Left lung (tissue), 10 donors: ENCODE results near the gene CAPZB. TPM values are rescaled to one million over a fixed set of nuclear protein-coding genes. Genes with fewer than 3 reads are reported as not detected.
A peak's percentile ranks its signal among the peaks of the same experiment; 100 is the strongest.

ENCODE experiments used
- ATAC-seq: fragments of 200-7000 bp; cut with Tn5 transposase; one replicate; pipeline ENCODE4 v1.9.1; 2020; ENCODE audit warnings: moderate library complexity
- DNase-seq, 4 donors: peaks; one replicate each; pipeline ENCODE4 v3.0.0-alpha.2; 2013 to 2020
- H3K27ac ChIP-seq, 2 donors: fragments of 200-600 bp; sonication (generic) in 1 of 2; one replicate each; pipeline versions ENCODE4 v1.5.0 to v1.8.0; 2020 to 2021
- H3K27me3 ChIP-seq, 2 donors: fragments of 200-600 bp; sonication (generic) in 1 of 2; one replicate each; pipeline versions ENCODE4 v1.5.0 to v1.8.0; 2020 to 2021
- H3K36me3 ChIP-seq, 2 donors: fragments of 200-600 bp; sonication (generic) in 1 of 2; one replicate each; pipeline versions ENCODE4 v1.5.0 to v1.8.0; 2020 to 2021
- H3K4me1 ChIP-seq, 2 donors: fragments of 200-600 bp; one replicate each; pipeline ENCODE4 v1.8.0; 2021
- H3K4me3 ChIP-seq, 2 donors: fragments of 200-600 bp; sonication (generic) in 1 of 2; one replicate each; pipeline versions ENCODE4 v1.5.0 to v1.8.0; 2020 to 2021; ENCODE audit warnings: mild to moderate bottlenecking in 1 of 2
- H3K9me3 ChIP-seq, 2 donors: fragments of 200-600 bp; sonication (generic) in 1 of 2; one replicate each; pipeline versions ENCODE4 v1.5.0 to v1.8.0; 2020 to 2021
- intact Hi-C, 2 donors: fragments of 100-400 bp; cut with DNase I; formaldehyde crosslinking; loops; one replicate each; pipeline versions ENCODE4 v1.11.2 to v1.14.2; 2022
- polyA plus RNA-seq, 6 donors: library from polyadenylated mRNA; unstranded; fragments of 120-200 nt; gene quantifications; one replicate each; pipeline ENCODE4 v1.2.1, GENCODE V29; 2013; ENCODE audit not compliant: insufficient read length in 6 of 6
- total RNA-seq, 2 donors: library from RNA; stranded (reverse); fragmentation: NEBNext Ultra II Directional; extraction: Animal tissue kit (Norgen Biotek cat#: 25700); gene quantifications; one replicate each; pipeline ENCODE4 v1.2.1, GENCODE V29; 2021
- TF ChIP-seq, protein P1 (sequence below), 2 donors: fragments of 200-600 bp; sonication (generic) in 1 of 2; IDR thresholded peaks; one replicate each; pipeline versions ENCODE4 v1.5.0 to v1.8.0; 2021; ENCODE audit warnings: antibody characterized with exemption in 2 of 2
- donor health status: DM: no; HTN: yes; CAD: no.
- donor health status: DM: no; HTN: no; CAD: no.

Gene CAPZB
- total and polyA plus RNA-seq, 8 donors = 223 to 327 (median 256) TPM

DNA sequence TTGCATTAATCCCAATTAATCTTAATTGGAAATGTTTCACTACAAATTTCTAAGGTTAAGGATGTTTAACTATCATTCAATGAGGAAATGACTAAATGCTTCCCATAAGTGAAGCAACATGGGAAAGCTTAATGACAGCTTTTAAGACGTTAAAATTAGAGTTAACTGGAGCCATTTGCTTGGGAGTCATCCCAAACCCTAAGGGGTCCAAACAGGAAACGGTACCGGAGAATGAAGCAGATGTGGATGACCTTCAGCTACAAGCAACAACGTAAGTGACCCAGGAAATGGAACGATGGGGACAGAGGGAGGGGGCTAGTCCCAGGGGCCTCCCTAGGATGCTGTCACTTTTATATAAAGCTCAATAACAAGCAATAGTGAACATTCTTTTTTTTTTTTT is 62.2 kb downstream of the CAPZB start:
- Histone ChIP-seq H3K27ac (peak overlapping the region; percentile 33 to 53), H3K27me3 (no peaks in the 10 kb centered on the region), H3K36me3 (peaks cover 0 to 26% of the 10 kb centered on the region in 2 donors), H3K4me3 (no peak overlapping the region), H3K9me3 (no peaks in the 10 kb centered on the region), H3K4me1 (peaks cover 42 to 78% of the 10 kb centered on the region in 2 donors)
- no peak for ATAC-seq
- no peak for DNase-seq
- intact Hi-C loops = no loop called here
- TF ChIP-seq, protein P1, sequence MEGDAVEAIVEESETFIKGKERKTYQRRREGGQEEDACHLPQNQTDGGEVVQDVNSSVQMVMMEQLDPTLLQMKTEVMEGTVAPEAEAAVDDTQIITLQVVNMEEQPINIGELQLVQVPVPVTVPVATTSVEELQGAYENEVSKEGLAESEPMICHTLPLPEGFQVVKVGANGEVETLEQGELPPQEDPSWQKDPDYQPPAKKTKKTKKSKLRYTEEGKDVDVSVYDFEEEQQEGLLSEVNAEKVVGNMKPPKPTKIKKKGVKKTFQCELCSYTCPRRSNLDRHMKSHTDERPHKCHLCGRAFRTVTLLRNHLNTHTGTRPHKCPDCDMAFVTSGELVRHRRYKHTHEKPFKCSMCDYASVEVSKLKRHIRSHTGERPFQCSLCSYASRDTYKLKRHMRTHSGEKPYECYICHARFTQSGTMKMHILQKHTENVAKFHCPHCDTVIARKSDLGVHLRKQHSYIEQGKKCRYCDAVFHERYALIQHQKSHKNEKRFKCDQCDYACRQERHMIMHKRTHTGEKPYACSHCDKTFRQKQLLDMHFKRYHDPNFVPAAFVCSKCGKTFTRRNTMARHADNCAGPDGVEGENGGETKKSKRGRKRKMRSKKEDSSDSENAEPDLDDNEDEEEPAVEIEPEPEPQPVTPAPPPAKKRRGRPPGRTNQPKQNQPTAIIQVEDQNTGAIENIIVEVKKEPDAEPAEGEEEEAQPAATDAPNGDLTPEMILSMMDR (IDR thresholded peaks at IDR 0.05) = no peak

DNA sequence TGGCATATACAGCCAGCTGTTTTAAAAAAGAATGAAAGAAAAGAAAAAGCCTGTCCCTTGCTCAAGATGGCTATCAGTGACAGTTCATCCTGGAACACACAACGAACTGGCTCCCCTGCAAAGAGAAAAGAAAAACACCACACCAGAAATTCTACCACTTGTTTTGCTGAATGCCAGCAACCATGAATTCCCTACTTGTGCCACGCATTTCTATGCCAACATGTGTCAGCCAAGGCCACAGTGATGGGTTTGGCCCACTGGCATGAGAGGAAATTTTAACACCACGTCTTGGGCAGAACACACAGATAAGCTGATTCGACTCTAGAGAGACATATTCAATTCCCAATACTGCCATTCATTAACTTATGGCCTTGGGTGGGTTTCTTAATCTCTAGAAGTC is 64.0 kb downstream of the CAPZB start:
- TF ChIP-seq, protein P1 (IDR thresholded peaks at IDR 0.05) = no peak
- peaks cover 41 to 62% of the 10 kb centered on the region in 2 donors for H3K4me1 ChIP-seq
- H3K9me3 ChIP-seq = no peaks in the 10 kb centered on the region
- no peak overlapping the region for H3K4me3 ChIP-seq
- peaks cover 0 to 35% of the 10 kb centered on the region in 2 donors for H3K36me3 ChIP-seq
- peak overlapping the region; percentile 18 to 21 for H3K27ac ChIP-seq
- DNase-seq (no peak), ATAC-seq (no peak)
- no peaks in the 10 kb centered on the region for H3K27me3 ChIP-seq
- intact Hi-C loops = no loop called here

DNA sequence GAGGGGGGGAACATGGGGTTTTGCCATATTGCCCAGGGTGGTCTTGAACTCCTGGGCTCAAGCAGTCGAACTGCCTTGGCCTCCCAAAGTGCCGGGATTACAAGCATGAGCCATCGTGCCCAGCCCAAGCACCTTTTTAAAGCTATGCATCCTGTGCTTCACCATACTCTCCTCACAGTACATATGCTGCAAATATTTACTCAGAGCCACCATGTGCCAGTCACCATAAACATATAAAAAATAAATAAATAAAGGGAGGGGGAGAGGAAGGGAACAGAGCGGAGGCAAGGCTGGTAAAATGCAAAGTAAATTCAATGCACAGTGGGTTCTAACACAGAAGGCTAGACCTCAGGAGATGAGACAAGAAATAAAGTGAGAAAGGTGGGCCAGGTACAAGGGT is 64.7 kb downstream of the CAPZB start:
- H3K27ac ChIP-seq = no peak overlapping the region

DNA sequence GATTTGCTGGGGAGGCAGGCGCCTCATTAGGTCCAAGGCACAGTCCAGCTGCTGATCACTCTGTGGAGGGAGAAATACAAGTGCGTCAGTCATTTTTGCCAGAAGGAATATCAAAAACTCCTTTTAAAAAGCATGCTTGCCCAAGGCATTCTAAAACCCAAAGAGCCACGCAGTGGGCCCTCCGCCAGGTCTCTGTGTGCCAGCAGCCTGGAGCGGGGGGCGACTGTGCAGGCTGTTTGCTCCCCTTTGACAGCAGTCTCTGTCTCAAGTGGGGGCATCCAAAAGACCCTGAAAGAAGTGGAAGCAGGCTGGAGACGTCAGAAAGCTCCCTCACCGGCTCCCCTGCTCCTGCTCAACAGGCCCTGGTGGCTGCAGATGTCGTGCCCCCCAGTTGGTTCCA is 65.6 kb downstream of the CAPZB start:
- no peak for ATAC-seq
- H3K36me3 ChIP-seq = peaks cover 0 to 45% of the 10 kb centered on the region in 2 donors
- TF ChIP-seq, protein P1 (IDR thresholded peaks at IDR 0.05) = no peak
- no peak overlapping the region for H3K4me3 ChIP-seq
- H3K27ac ChIP-seq = peak overlapping the region in 1 of 2 donors; percentile 60
- H3K27me3 ChIP-seq = no peaks in the 10 kb centered on the region
- intact Hi-C loops = no loop called here
- peaks cover 35 to 45% of the 10 kb centered on the region in 2 donors for H3K4me1 ChIP-seq
- DNase-seq = no peak
- H3K9me3 ChIP-seq = no peaks in the 10 kb centered on the region

More for the DNA sequence above, 64.7 kb downstream of the CAPZB start:
- Histone ChIP-seq H3K9me3 (no peaks in the 10 kb centered on the region), H3K27me3 (no peaks in the 10 kb centered on the region), H3K4me3 (no peak overlapping the region), H3K36me3 (peaks cover 0 to 42% of the 10 kb centered on the region in 2 donors), H3K4me1 (peaks cover 35 to 54% of the 10 kb centered on the region in 2 donors)
- no peak for DNase-seq
- intact Hi-C loops = no loop called here
- no peak for ATAC-seq
- TF ChIP-seq, protein P1 (IDR thresholded peaks at IDR 0.05) = no peak

DNA sequence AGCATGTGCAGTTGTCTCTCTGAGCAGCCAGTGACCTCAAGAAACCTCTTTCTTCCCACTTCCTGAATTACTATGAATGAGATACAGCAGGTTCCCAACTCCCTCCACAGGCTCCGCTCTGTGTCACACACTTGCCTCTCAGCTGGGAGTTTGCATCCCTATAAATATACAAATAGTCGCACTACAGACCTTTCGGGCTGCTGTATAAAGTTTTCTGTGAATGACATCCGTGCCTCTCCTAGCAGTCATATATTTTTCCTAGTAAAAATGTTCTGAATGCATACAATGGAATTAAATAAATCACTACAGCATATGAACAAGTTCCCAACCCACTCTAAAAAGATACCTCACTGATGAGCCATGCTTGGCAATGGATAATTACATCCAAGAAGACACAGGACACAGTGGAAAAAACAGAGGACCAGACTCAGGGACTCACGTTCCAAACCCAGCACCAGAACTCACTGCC is 66.8 kb downstream of the CAPZB start:
- H3K4me1 ChIP-seq = peaks cover 31 to 33% of the 10 kb centered on the region in 2 donors
- intact Hi-C loops = no loop called here
- H3K27me3 ChIP-seq = no peaks in the 10 kb centered on the region

More for the DNA sequence above, 66.8 kb downstream of the CAPZB start:
- DNase-seq (no peak), ATAC-seq (no peak)
- TF ChIP-seq, protein P1 (IDR thresholded peaks at IDR 0.05) = no peak
- H3K4me3 ChIP-seq = no peak overlapping the region
- peaks cover 0 to 45% of the 10 kb centered on the region in 2 donors for H3K36me3 ChIP-seq
- H3K9me3 ChIP-seq = no peaks in the 10 kb centered on the region
- no peak overlapping the region for H3K27ac ChIP-seq
